GM12878 (cell line): ENCODE results near the gene CLINT1. TPM values are rescaled to one million over a fixed set of nuclear protein-coding genes. Genes with fewer than 3 reads are reported as not detected.

ENCODE experiments used
- BACH1 ChIP-seq: fragments of 450-650 bp; IDR thresholded peaks from 2 replicates; pipeline ENCODE4 v1.6.1; 2017; ENCODE audit warnings: mild to moderate bottlenecking, borderline replicate concordance
- CEBPB ChIP-seq, 2 experiments: fragments of 150-350 bp in 1 of 2; IDR thresholded peaks; 2 replicates each; pipeline ENCODE4 v1.6.1; 2012 to 2014; ENCODE audit warnings: low read depth in 2 of 2, low read length in 2 of 2, borderline replicate concordance in 1 of 2, inconsistent platforms in 1 of 2
- CREB1 ChIP-seq: IDR thresholded peaks from 2 replicates; pipeline ENCODE4 v1.6.1; 2012; ENCODE audit warnings: low read depth, mild to moderate bottlenecking, inconsistent platforms
- CTCF ChIP-seq, 3 experiments: IDR thresholded peaks in 2 of 3; conservative IDR thresholded peaks in 1 of 3; 2 replicates each; pipeline ENCODE4 v1.5.1; 2011; ENCODE audit warnings: low read depth in 3 of 3, low read length in 3 of 3, mild to moderate bottlenecking in 3 of 3, control low read depth in 2 of 3, moderate library complexity in 2 of 3, inconsistent platforms in 1 of 3, mixed read lengths in 1 of 3; ENCODE audit not compliant: control insufficient read depth in 2 of 3, insufficient read depth in 1 of 3; ENCODE audit errors: extremely low read depth in 1 of 3
- EP300 ChIP-seq, 2 experiments: fragments of 150-350 bp in 1 of 2; IDR thresholded peaks; 2 replicates each; pipeline ENCODE4 v1.6.1; 2011 to 2012; ENCODE audit warnings: low read depth in 2 of 2, low read length in 2 of 2, borderline replicate concordance in 1 of 2, improper control_type of control experiment in 1 of 2, inconsistent platforms in 1 of 2; ENCODE audit not compliant: control insufficient read depth in 1 of 2
- FOXM1 ChIP-seq: IDR thresholded peaks from 2 replicates; pipeline ENCODE4 v1.6.1; 2012; ENCODE audit warnings: low read depth, mild to moderate bottlenecking, inconsistent platforms, low read length, moderate library complexity
- GATAD2B ChIP-seq: fragments of 450-650 bp; conservative IDR thresholded peaks from 2 replicates; pipeline ENCODE4 v1.6.1; 2017; ENCODE audit warnings: low read depth, mild to moderate bottlenecking, moderate library complexity
- JUNB ChIP-seq: IDR thresholded peaks from 2 replicates; pipeline ENCODE4 v1.6.1; 2016; ENCODE audit warnings: antibody characterized with exemption, mild to moderate bottlenecking
- MEF2B ChIP-seq: fragments of 450-650 bp; IDR thresholded peaks from 2 replicates; pipeline ENCODE4 v1.6.1; 2018; ENCODE audit warnings: mild to moderate bottlenecking, moderate library complexity; ENCODE audit not compliant: partially characterized antibody, poor library complexity, severe bottlenecking
- MTA2 ChIP-seq: fragments of 450-650 bp; IDR thresholded peaks from 2 replicates; pipeline ENCODE4 v1.6.1; 2016; ENCODE audit warnings: low read depth, mild to moderate bottlenecking, moderate library complexity
- NR2F1 ChIP-seq: fragments of 450-650 bp; conservative IDR thresholded peaks from 2 replicates; pipeline ENCODE4 v1.6.1; 2017; ENCODE audit warnings: mild to moderate bottlenecking
- NRF1 ChIP-seq: conservative IDR thresholded peaks from 2 replicates; pipeline ENCODE4 v1.6.1; 2011; ENCODE audit warnings: mild to moderate bottlenecking, low read depth, low read length, improper control_type of control experiment
- RELA ChIP-seq: fragments of 450-650 bp; IDR thresholded peaks from 2 replicates; pipeline ENCODE4 v1.8.0; 2014; ENCODE audit warnings: borderline replicate concordance; ENCODE audit not compliant: partially characterized antibody
- RELB ChIP-seq: fragments of 450-650 bp; IDR thresholded peaks from 2 replicates; pipeline ENCODE4 v1.6.1; 2017; ENCODE audit warnings: low read depth, mild to moderate bottlenecking, moderate library complexity
- USF1 ChIP-seq: IDR thresholded peaks from 2 replicates; pipeline ENCODE4 v1.6.1; 2011; ENCODE audit warnings: borderline replicate concordance, low read depth, mild to moderate bottlenecking, moderate library complexity, mixed read lengths, low read length; ENCODE audit not compliant: insufficient read depth; ENCODE audit errors: extremely low read length
- USF2 ChIP-seq: IDR thresholded peaks from 2 replicates; pipeline ENCODE4 v1.6.1; 2011; ENCODE audit warnings: low read depth, low read length, improper control_type of control experiment, borderline replicate concordance
- ZNF24 ChIP-seq: fragments of 450-650 bp; IDR thresholded peaks from 2 replicates; pipeline ENCODE4 v1.6.1; 2017; ENCODE audit warnings: antibody characterized with exemption, mild to moderate bottlenecking
- ZSCAN29 ChIP-seq: fragments of 450-650 bp; IDR thresholded peaks from 2 replicates; pipeline ENCODE4 v1.6.1; 2017; ENCODE audit warnings: mild to moderate bottlenecking, moderate library complexity
- polyA plus RNA-seq, 11 experiments: library from polyadenylated mRNA; depleted of rRNA in 4 of 11; unstranded in 6 of 11; stranded (reverse) in 5 of 11; fragments of >200 nt; fragmentation: Nextera tagmentation in 4 of 11; fragmentation: Illumina TruSeq in 1 of 11; extraction: Ambion mirVana in 4 of 11; extraction: Trizol in 1 of 11; gene quantifications; 1 replicate in 1 of 11; 2 replicates in 10 of 11; pipeline versions ENCODE4 v1.2.1 to v1.2.3, GENCODE V29; 2011 to 2016; ENCODE audit warnings: inconsistent platforms in 2 of 11, missing spikeins in 2 of 11, low read depth in 1 of 11
- total RNA-seq, 4 experiments: library from RNA; depleted of rRNA in 3 of 4; stranded (reverse); fragments of >200 nt in 3 of 4; fragmentation: Illumina TruSeq in 1 of 4; extraction: Trizol in 1 of 4; gene quantifications; 2 replicates each; pipeline versions ENCODE4 v1.2.1 to v1.2.3, GENCODE V29; 2013 to 2021
- TF ChIP-seq, protein P1 (sequence below): fragments of 450-650 bp; IDR thresholded peaks from 2 replicates; pipeline ENCODE4 v1.6.1; 2016; ENCODE audit warnings: mild to moderate bottlenecking

The CLINT1 gene
- total and polyA plus RNA-seq, 10 of the 15 experiments (the other 5 are each of a cell fraction or from before 2014, with no cell fraction given) = 30.0 to 136 (median 105) TPM

DNA sequence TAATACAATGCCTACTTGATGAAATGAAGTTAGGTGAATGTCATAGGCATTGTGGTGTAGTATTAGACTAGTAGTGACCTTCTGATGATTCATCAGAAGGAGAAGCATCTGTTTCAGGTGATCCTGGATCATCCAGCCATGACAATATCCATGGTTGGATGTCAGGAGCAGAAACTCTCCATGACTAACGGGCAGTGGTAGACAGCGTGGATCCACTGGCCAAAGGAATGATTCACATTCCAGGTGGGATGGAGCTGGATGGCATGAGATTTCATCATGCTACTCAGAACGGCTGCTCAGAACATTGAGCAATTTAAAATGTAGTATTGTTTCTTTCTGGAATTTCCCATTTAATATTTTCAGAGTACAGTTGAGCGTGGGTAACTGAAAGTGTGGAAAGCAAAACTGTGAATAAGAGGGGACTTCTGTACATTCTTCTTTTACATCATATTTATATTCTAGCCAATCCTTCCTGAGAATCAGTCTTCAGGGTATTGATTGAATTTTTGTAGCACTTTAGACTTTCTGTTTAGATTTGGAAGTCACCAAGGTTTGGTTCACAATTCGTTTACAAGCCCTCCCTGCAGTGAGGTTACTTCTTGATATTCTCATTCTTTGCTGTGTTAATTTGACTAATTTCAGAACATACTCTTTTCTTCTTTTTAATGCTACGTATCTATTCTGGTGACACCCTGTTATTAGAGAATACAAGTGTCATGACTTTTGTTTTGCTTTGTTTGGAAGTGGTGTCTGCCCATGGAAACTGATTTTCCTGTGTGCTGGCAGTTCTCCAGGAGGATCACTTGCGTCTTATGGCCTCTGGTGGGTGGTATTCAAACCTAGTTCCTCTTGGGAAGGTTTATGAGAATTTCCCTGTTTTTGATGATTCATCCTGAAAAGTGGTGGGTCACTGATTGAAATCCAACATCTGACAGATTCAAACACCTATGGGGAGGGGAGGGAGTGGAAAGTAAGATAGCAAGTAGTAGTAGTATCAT is 12.2 kb upstream of the CLINT1 start (continued):
- TF ChIP-seq CTCF (IDR thresholded peaks at IDR 0.05 in 2 of 3, conservative IDR thresholded peaks at IDR 0.05 in 1 of 3; ENCODE audit: control insufficient read depth in 2 of 3, extremely low read depth in 1 of 3, insufficient read depth in 1 of 3, low read depth in 3 of 3, low read length in 3 of 3) = no peak
- TF ChIP-seq ZNF24 = 0 out of 2 replicates have a peak, but pooled peaks have one; percentile 4
- TF ChIP-seq NRF1 = no peak
- TF ChIP-seq RELA = peak; percentile 53
- TF ChIP-seq BACH1 = no peak
- TF ChIP-seq, protein P1, sequence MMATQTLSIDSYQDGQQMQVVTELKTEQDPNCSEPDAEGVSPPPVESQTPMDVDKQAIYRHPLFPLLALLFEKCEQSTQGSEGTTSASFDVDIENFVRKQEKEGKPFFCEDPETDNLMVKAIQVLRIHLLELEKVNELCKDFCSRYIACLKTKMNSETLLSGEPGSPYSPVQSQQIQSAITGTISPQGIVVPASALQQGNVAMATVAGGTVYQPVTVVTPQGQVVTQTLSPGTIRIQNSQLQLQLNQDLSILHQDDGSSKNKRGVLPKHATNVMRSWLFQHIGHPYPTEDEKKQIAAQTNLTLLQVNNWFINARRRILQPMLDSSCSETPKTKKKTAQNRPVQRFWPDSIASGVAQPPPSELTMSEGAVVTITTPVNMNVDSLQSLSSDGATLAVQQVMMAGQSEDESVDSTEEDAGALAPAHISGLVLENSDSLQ = 0 out of 2 replicates have a peak, but pooled peaks have one; percentile 5
- TF ChIP-seq GATAD2B = no peak
- TF ChIP-seq FOXM1 = peak; percentile 67; the same call in 1 of the 2 replicates
- peak; percentile 72 for TF ChIP-seq RELB
- TF ChIP-seq MTA2 = peak; percentile 32; the same call in 1 of the 2 replicates
- TF ChIP-seq CEBPB (IDR thresholded peaks at IDR 0.05; ENCODE audit: borderline replicate concordance in 1 of 2, low read depth in 2 of 2, low read length in 2 of 2) = no peak
- TF ChIP-seq JUNB = peak; percentile 55
- no peak for TF ChIP-seq USF2
- TF ChIP-seq USF1 = no peak
- no peak for TF ChIP-seq ZSCAN29
- peak; percentile 13 to 27; a peak in 2 of 4 replicates for TF ChIP-seq EP300 (IDR thresholded peaks at IDR 0.05; ENCODE audit: borderline replicate concordance in 1 of 2, control insufficient read depth in 1 of 2, low read depth in 2 of 2, low read length in 2 of 2)
- TF ChIP-seq MEF2B = peak; percentile 14
- TF ChIP-seq CREB1 = no peak
- 0 out of 2 replicates have a peak, but pooled peaks have one; percentile 9 for TF ChIP-seq NR2F1
